RWPE2 (cell line): ENCODE results near the gene MRPL33.

Experiments used
- ATAC-seq: fragments of 200-7000 bp; cut with Tn5 transposase; 3 replicates; pipeline ENCODE4 v1.9.1; 2021; ENCODE audit warnings: low read depth
- DNase-seq: peaks from one replicate; pipeline ENCODE4 v3.0.0-alpha.2; 2020; ENCODE audit warnings: low spot score
- H3K27ac ChIP-seq: fragments of 450-650 bp; 2 replicates; pipeline ENCODE4 v1.5.1; 2017; ENCODE audit warnings: mild to moderate bottlenecking; ENCODE audit not compliant: poor library complexity, severe bottlenecking
- H3K27me3 ChIP-seq: fragments of 250-450 bp; sonication (Bioruptor Pico); 2 replicates; pipeline ENCODE4 v1.5.1; 2021; ENCODE audit warnings: mild to moderate bottlenecking, moderate library complexity; ENCODE audit not compliant: insufficient read depth, poor library complexity, severe bottlenecking
- H3K36me3 ChIP-seq: fragments of 250-450 bp; sonication (Bioruptor Pico); 2 replicates; pipeline ENCODE4 v1.5.1; 2020; ENCODE audit warnings: low read depth, mild to moderate bottlenecking, moderate library complexity
- H3K4me1 ChIP-seq: fragments of 250-450 bp; sonication (Bioruptor Pico); 2 replicates; pipeline ENCODE4 v1.5.1; 2021; ENCODE audit warnings: mild to moderate bottlenecking, moderate library complexity; ENCODE audit not compliant: insufficient read depth, poor library complexity, severe bottlenecking
- H3K4me3 ChIP-seq: fragments of 250-450 bp; sonication (Bioruptor Pico); 2 replicates; pipeline ENCODE4 v1.5.1; 2021; ENCODE audit warnings: mild to moderate bottlenecking, moderate library complexity; ENCODE audit not compliant: severe bottlenecking
- H3K9me3 ChIP-seq: fragments of 250-450 bp; sonication (Bioruptor Pico); 2 replicates; pipeline ENCODE4 v1.5.1; 2021; ENCODE audit warnings: mild to moderate bottlenecking, moderate library complexity; ENCODE audit not compliant: severe bottlenecking
- TF ChIP-seq, protein P1 (sequence below): fragments of 450-650 bp; IDR thresholded peaks from one replicate; pipeline ENCODE4 v1.5.1; 2017; ENCODE audit warnings: mild to moderate bottlenecking, moderate library complexity; ENCODE audit not compliant: poor library complexity, severe bottlenecking

MRPL33 gene

DNA sequence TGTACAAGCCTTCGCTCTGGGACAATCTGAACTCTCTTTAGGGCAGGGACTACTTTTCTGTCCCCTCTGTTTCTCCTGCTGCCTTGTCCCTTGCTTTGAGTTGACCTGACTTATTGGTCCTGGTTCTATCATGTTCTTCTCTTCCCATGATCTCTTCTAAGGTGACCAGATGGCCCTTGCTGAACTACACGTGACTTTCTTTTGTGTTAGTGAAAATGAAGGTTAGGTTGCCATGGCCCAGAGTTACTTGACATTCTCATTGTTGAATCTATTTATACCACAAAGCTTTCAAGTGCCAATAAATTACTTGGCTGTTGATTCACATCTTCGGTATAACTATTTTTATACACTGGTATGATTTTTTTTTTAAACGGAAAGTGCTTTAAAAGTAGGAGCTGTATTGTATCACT lies 24.4 kb downstream of the MRPL33 start:
- no peak for DNase-seq
- no peaks in the 10 kb centered on the region for H3K9me3 ChIP-seq
- H3K36me3 ChIP-seq: no peaks in the 10 kb centered on the region
- peaks cover 27% of the 10 kb centered on the region for H3K4me1 ChIP-seq
- ATAC-seq: no peak
- H3K4me3 ChIP-seq: no peak overlapping the region
- no peaks in the 10 kb centered on the region for H3K27me3 ChIP-seq
- TF ChIP-seq, protein P1, sequence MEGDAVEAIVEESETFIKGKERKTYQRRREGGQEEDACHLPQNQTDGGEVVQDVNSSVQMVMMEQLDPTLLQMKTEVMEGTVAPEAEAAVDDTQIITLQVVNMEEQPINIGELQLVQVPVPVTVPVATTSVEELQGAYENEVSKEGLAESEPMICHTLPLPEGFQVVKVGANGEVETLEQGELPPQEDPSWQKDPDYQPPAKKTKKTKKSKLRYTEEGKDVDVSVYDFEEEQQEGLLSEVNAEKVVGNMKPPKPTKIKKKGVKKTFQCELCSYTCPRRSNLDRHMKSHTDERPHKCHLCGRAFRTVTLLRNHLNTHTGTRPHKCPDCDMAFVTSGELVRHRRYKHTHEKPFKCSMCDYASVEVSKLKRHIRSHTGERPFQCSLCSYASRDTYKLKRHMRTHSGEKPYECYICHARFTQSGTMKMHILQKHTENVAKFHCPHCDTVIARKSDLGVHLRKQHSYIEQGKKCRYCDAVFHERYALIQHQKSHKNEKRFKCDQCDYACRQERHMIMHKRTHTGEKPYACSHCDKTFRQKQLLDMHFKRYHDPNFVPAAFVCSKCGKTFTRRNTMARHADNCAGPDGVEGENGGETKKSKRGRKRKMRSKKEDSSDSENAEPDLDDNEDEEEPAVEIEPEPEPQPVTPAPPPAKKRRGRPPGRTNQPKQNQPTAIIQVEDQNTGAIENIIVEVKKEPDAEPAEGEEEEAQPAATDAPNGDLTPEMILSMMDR: no peak
- peak overlapping the region; percentile 99 for H3K27ac ChIP-seq

DNA sequence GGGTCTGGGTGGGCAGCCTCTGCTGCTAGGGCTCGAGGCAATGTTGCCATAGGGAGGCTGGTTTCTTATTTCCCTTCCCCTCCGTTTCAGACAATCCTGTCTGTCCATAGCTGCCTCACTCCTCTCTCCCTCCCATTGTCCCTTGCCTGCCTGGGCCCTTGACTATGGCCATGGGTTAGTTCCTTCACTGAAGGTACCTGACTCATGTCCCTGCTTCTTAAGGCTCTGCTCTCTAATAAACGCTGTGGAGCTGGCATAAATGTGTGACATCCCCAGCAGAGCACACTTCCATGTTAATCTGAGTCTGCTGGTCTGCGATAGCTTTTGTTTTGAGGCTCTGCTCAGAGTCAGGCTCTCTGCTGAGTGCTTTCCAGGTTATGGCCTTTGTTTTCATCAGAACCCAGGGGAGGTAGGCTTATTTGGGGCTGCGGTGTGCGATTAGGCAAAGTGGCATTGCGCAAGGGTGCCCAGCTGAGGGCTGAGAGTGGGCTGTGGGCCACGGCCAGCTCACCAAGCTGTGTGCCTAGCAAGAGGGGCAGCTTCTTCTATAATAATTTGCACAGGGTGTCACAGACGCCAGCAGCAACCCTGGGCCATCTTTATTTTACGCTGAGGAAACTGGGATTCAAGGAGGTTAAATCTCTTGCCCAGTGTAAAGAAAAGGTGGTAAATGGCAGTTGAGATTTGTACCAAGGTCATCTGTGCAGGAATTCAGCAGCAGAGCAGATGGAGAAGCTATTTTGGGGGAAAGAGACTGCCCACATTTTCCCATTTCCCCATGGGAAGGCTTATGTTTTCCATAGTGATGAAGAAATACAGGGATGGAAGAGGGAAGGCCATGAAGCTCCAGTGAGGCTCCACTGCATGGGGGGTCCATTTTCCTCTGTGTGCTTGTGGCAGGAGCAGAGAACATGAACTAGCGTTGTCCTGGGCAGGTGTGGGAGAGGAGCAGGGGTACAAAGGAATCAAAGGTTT lies 25.6 kb downstream of the MRPL33 start:
- TF ChIP-seq, protein P1: no peak
- Histone ChIP-seq H3K9me3 (no peaks in the 10 kb centered on the region), H3K4me1 (peaks cover 27% of the 10 kb centered on the region), H3K4me3 (no peak overlapping the region), H3K27me3 (no peaks in the 10 kb centered on the region), H3K27ac (peak overlapping the region; percentile 99), H3K36me3 (no peaks in the 10 kb centered on the region)
- ATAC-seq (no peak), DNase-seq (no peak)

DNA sequence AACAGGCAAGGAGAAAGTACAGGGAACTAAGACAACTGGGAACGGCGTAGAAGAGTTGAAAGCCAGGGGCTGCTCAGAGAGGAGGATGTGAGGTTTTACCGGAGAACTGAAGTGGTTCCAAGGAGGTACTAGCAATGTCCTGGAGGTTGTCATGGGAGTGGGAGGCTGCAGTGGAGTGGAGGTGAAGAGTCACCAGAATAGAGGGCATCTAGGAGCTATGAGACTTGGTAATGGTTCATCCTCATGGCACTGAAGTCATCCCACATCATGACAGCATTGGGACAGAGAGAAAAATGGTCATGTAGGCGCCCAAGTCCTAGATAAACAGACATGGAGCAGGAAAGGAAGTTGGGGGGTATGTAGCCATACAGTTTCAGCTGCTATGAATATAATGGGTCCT lies 26.3 kb downstream of the MRPL33 start:
- Histone ChIP-seq H3K9me3 (no peaks in the 10 kb centered on the region), H3K27ac (peak overlapping the region; percentile 99), H3K4me3 (no peak overlapping the region), H3K36me3 (no peaks in the 10 kb centered on the region), H3K4me1 (peaks cover 22% of the 10 kb centered on the region), H3K27me3 (no peaks in the 10 kb centered on the region)
- ATAC-seq (no peak), DNase-seq (no peak)
- TF ChIP-seq, protein P1: no peak

DNA sequence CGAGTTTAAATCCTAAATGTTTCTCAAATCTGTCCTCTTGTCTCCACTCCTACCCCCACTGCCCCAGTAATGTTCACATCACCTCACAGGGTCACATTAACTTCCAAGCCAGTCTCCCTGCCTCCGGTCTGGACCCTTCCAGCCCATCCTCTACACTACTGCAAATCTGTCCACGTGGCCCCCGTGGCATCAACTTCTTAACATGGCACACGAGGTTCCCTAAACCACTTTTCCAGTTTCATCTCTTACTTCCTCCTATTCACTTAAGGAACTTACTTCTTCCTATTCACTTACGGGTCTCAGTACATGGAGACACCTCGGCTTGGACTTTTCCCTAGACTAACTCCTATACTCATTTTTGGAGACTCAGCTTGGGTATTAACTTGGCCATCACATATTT lies 27.0 kb downstream of the MRPL33 start:
- no peaks in the 10 kb centered on the region for H3K36me3 ChIP-seq
- H3K4me3 ChIP-seq: no peak overlapping the region
- peak overlapping the region; percentile 99 for H3K27ac ChIP-seq
- H3K4me1 ChIP-seq: peaks cover 20% of the 10 kb centered on the region
- ATAC-seq (no peak), DNase-seq (no peak)
- no peaks in the 10 kb centered on the region for H3K27me3 ChIP-seq
- TF ChIP-seq, protein P1: no peak
- H3K9me3 ChIP-seq: no peaks in the 10 kb centered on the region
